Measurements from ENCODE around the gene PHKB. TPM values are rescaled to one million over a fixed set of nuclear protein-coding genes. Genes with fewer than 3 reads are reported as not detected.

The PHKB gene
- total RNA-seq, 1 donor from 2014 or later: 57.7 TPM

GRCh38 chr16:47590472-47590871 lies 129.3 kb downstream of the PHKB start:
- Mint-ChIP-seq H3K27ac (ENCODE audit: unreplicated experiment) (no peak overlapping the region), H3K9me3 (ENCODE audit: low read depth) (no peaks in the 10 kb centered on the region), H3K4me3 (ENCODE audit: unreplicated experiment) (no peak overlapping the region), H3K4me1 (ENCODE audit: low read depth) (no peaks in the 10 kb centered on the region), H3K27me3 (ENCODE audit: low read depth) (no peaks in the 10 kb centered on the region), H3K36me3 (ENCODE audit: low read depth) (peaks cover 25% of the 10 kb centered on the region)
- TF ChIP-seq CTCF (IDR thresholded peaks at IDR 0.05): no peak
- no peak for DNase-seq (ENCODE audit: low spot score)

- Mint-ChIP-seq H3K27me3 (ENCODE audit: low read depth) (no peaks in the 10 kb centered on the region), H3K27ac (ENCODE audit: unreplicated experiment) (no peak overlapping the region), H3K4me3 (ENCODE audit: unreplicated experiment) (no peak overlapping the region), H3K9me3 (ENCODE audit: low read depth) (no peaks in the 10 kb centered on the region), H3K4me1 (ENCODE audit: low read depth) (no peaks in the 10 kb centered on the region), H3K36me3 (ENCODE audit: low read depth) (peaks cover 25% of the 10 kb centered on the region)
- no peak for TF ChIP-seq CTCF (IDR thresholded peaks at IDR 0.05)
- no peak for DNase-seq (ENCODE audit: low spot score)
Measured at GRCh38 chr16:47592232-47592631, 131.1 kb downstream of the PHKB start.

GRCh38 chr16:47599512-47599911 lies 138.4 kb downstream of the PHKB start:
- no peak for DNase-seq (ENCODE audit: low spot score)
- Mint-ChIP-seq H3K4me1 (ENCODE audit: low read depth) (peaks cover 3% of the 10 kb centered on the region), H3K9me3 (ENCODE audit: low read depth) (no peaks in the 10 kb centered on the region), H3K27me3 (ENCODE audit: low read depth) (no peaks in the 10 kb centered on the region), H3K4me3 (ENCODE audit: unreplicated experiment) (no peak overlapping the region), H3K27ac (ENCODE audit: unreplicated experiment) (no peak overlapping the region), H3K36me3 (ENCODE audit: low read depth) (peaks cover 6% of the 10 kb centered on the region)
- no peak for TF ChIP-seq CTCF (IDR thresholded peaks at IDR 0.05)

GRCh38 chr16:47600376-47600775 lies 139.2 kb downstream of the PHKB start:
- H3K4me3 Mint-ChIP-seq (ENCODE audit: unreplicated experiment): no peak overlapping the region
- DNase-seq (ENCODE audit: low spot score): no peak
- no peak for TF ChIP-seq CTCF (IDR thresholded peaks at IDR 0.05)
- H3K4me1 Mint-ChIP-seq (ENCODE audit: low read depth): peaks cover 3% of the 10 kb centered on the region
- H3K9me3 Mint-ChIP-seq (ENCODE audit: low read depth): no peaks in the 10 kb centered on the region
- H3K27me3 Mint-ChIP-seq (ENCODE audit: low read depth): no peaks in the 10 kb centered on the region
- no peak overlapping the region for H3K27ac Mint-ChIP-seq (ENCODE audit: unreplicated experiment)
- H3K36me3 Mint-ChIP-seq (ENCODE audit: low read depth): peaks cover 6% of the 10 kb centered on the region

GRCh38 chr16:47604306-47604705 lies 143.2 kb downstream of the PHKB start:
- peaks cover 13% of the 10 kb centered on the region for H3K36me3 Mint-ChIP-seq (ENCODE audit: low read depth)
- TF ChIP-seq CTCF (IDR thresholded peaks at IDR 0.05): no peak
- peaks cover 3% of the 10 kb centered on the region for H3K4me1 Mint-ChIP-seq (ENCODE audit: low read depth)
- no peak for DNase-seq (ENCODE audit: low spot score)
- peaks cover 12% of the 10 kb centered on the region for H3K9me3 Mint-ChIP-seq (ENCODE audit: low read depth)
- H3K27ac Mint-ChIP-seq (ENCODE audit: unreplicated experiment): no peak overlapping the region
- H3K27me3 Mint-ChIP-seq (ENCODE audit: low read depth): no peaks in the 10 kb centered on the region
- no peak overlapping the region for H3K4me3 Mint-ChIP-seq (ENCODE audit: unreplicated experiment)
